ENCODE data around the gene POU2F2. TPM values are rescaled to one million over a fixed set of nuclear protein-coding genes. Genes with fewer than 3 reads are reported as not detected.
"Not testable (repeated sequence)": the region's sequence is repeated elsewhere in the genome, so short reads cannot be mapped to it uniquely, and the experiment has no call there.

POU2F2 gene
- total RNA-seq, 5 donors from 2014 or later (not counting 1 experiment from before 2014, with no cell fraction given): 27.9 to 71.7 (median 59.5) TPM

- DNase-seq (no peak), ATAC-seq (replicated peaks in 1 of 4) (no peak)
- Mint-ChIP-seq H3K4me1 (peaks cover 6 to 10% (median 7%) of the 10 kb centered on the region in 3 donors), H3K27ac (no peak overlapping the region), H3K9me3 (no peaks in the 10 kb centered on the region), H3K27me3 (peaks cover 0 to 2% of the 10 kb centered on the region in 2 donors), H3K36me3 (no peaks in the 10 kb centered on the region), H3K4me3 (no peak overlapping the region)
- ChIA-PET POLR2A (no interaction called here), CTCF (no interaction called here)
- Histone ChIP-seq H3K36me3 (ENCODE audit: control insufficient read depth in 2 of 2, extremely low read depth in 1 of 2, insufficient read depth in 1 of 2, low read length in 1 of 2) (no peaks in the 10 kb centered on the region), H3K4me1 (ENCODE audit: control insufficient read depth in 1 of 2, extremely low read depth in 1 of 2, insufficient read depth in 2 of 2, low read length in 2 of 2) (no peaks in the 10 kb centered on the region), H3K27me3 (replicated peaks in 1 of 2; ENCODE audit: control insufficient read depth in 2 of 2, extremely low read depth in 1 of 2, insufficient read depth in 2 of 2, low read length in 1 of 2) (peaks cover 0 to 5% of the 10 kb centered on the region in 2 experiments), H3K4me3 (ENCODE audit: control insufficient read depth in 1 of 2, extremely low read depth in 1 of 2, low read length in 1 of 2) (no peak overlapping the region), H3K9me3 (no peaks in the 10 kb centered on the region), H3K27ac (ENCODE audit: low read length) (no peak overlapping the region)
- WGBS (ENCODE audit: insufficient coverage): 85% methylated on average over 12 of the region's 14 CpGs
Observed at GRCh38 chr19:42051166-42052115, 80.8 kb downstream of the POU2F2 start.

- DNase-seq (peak in 1 of 35 experiments; percentile 21), ATAC-seq (replicated peaks in 1 of 4) (peak in 1 of 4 experiments; percentile 59)
- Histone ChIP-seq H3K36me3 (ENCODE audit: control insufficient read depth in 2 of 2, extremely low read depth in 1 of 2, insufficient read depth in 1 of 2, low read length in 1 of 2) (no peaks in the 10 kb centered on the region), H3K9me3 (no peaks in the 10 kb centered on the region), H3K4me1 (ENCODE audit: control insufficient read depth in 1 of 2, extremely low read depth in 1 of 2, insufficient read depth in 2 of 2, low read length in 2 of 2) (no peaks in the 10 kb centered on the region), H3K4me3 (ENCODE audit: control insufficient read depth in 1 of 2, extremely low read depth in 1 of 2, low read length in 1 of 2) (no peak overlapping the region), H3K27me3 (replicated peaks in 1 of 2; ENCODE audit: control insufficient read depth in 2 of 2, extremely low read depth in 1 of 2, insufficient read depth in 2 of 2, low read length in 1 of 2) (peaks cover 0 to 5% of the 10 kb centered on the region in 2 experiments), H3K27ac (ENCODE audit: low read length) (no peak overlapping the region)
- peaks cover 6 to 10% (median 7%) of the 10 kb centered on the region in 3 donors for H3K4me1 Mint-ChIP-seq
- H3K27ac Mint-ChIP-seq: peak overlapping the region; percentile 31 to 41
- 0% methylated on average over 1 of the region's 4 CpGs for WGBS (ENCODE audit: insufficient coverage)
- CTCF ChIA-PET: no interaction called here
- no peaks in the 10 kb centered on the region for H3K27me3 Mint-ChIP-seq
- H3K36me3 Mint-ChIP-seq: no peaks in the 10 kb centered on the region
- POLR2A ChIA-PET: no interaction called here
- H3K9me3 Mint-ChIP-seq: no peaks in the 10 kb centered on the region
- peak overlapping the region; percentile 48 to 72 (median 59) for H3K4me3 Mint-ChIP-seq
Observed at GRCh38 chr19:42048992-42049391, 83.3 kb downstream of the POU2F2 start.

GRCh38 chr19:42045575-42045974, 86.7 kb downstream of the POU2F2 start:
- 82% methylated on average over 6 of the region's 7 CpGs for WGBS (ENCODE audit: insufficient coverage)
- no peaks in the 10 kb centered on the region for H3K36me3 ChIP-seq (ENCODE audit: control insufficient read depth in 2 of 2, extremely low read depth in 1 of 2, insufficient read depth in 1 of 2, low read length in 1 of 2)
- H3K4me1 ChIP-seq (ENCODE audit: control insufficient read depth in 1 of 2, extremely low read depth in 1 of 2, insufficient read depth in 2 of 2, low read length in 2 of 2): no peaks in the 10 kb centered on the region
- Mint-ChIP-seq H3K4me1 (peaks cover 6 to 10% (median 7%) of the 10 kb centered on the region in 3 donors), H3K4me3 (no peak overlapping the region), H3K27me3 (no peaks in the 10 kb centered on the region), H3K27ac (no peak overlapping the region), H3K36me3 (no peaks in the 10 kb centered on the region), H3K9me3 (no peaks in the 10 kb centered on the region)
- H3K9me3 ChIP-seq: no peaks in the 10 kb centered on the region
- H3K4me3 ChIP-seq (ENCODE audit: control insufficient read depth in 1 of 2, extremely low read depth in 1 of 2, low read length in 1 of 2): no peak overlapping the region
- POLR2A ChIA-PET: no interaction called here
- ATAC-seq (replicated peaks in 1 of 4) (no peak), DNase-seq (no peak)
- CTCF ChIA-PET: no interaction called here
- H3K27me3 ChIP-seq (replicated peaks in 1 of 2; ENCODE audit: control insufficient read depth in 2 of 2, extremely low read depth in 1 of 2, insufficient read depth in 2 of 2, low read length in 1 of 2): peaks cover 0 to 15% of the 10 kb centered on the region in 2 experiments
- H3K27ac ChIP-seq (ENCODE audit: low read length): no peak overlapping the region

- H3K4me1 Mint-ChIP-seq: no peaks in the 10 kb centered on the region
- Histone ChIP-seq H3K36me3 (ENCODE audit: control insufficient read depth in 2 of 2, extremely low read depth in 1 of 2, insufficient read depth in 1 of 2, low read length in 1 of 2) (no peaks in the 10 kb centered on the region), H3K4me1 (ENCODE audit: control insufficient read depth in 1 of 2, extremely low read depth in 1 of 2, insufficient read depth in 2 of 2, low read length in 2 of 2) (no peaks in the 10 kb centered on the region), H3K9me3 (no peaks in the 10 kb centered on the region), H3K4me3 (ENCODE audit: control insufficient read depth in 1 of 2, extremely low read depth in 1 of 2, low read length in 1 of 2) (no peak overlapping the region), H3K27me3 (replicated peaks in 1 of 2; ENCODE audit: control insufficient read depth in 2 of 2, extremely low read depth in 1 of 2, insufficient read depth in 2 of 2, low read length in 1 of 2) (peaks cover 0 to 17% of the 10 kb centered on the region in 2 experiments), H3K27ac (ENCODE audit: low read length) (no peak overlapping the region)
- POLR2A ChIA-PET: no interaction called here
- H3K4me3 Mint-ChIP-seq: no peak overlapping the region
- 90% methylated on average over 27 of the region's 30 CpGs for WGBS (ENCODE audit: insufficient coverage)
- ATAC-seq (replicated peaks in 1 of 4) (no peak), DNase-seq (no peak)
- no peaks in the 10 kb centered on the region for H3K36me3 Mint-ChIP-seq
- CTCF ChIA-PET: no interaction called here
- no peaks in the 10 kb centered on the region for H3K9me3 Mint-ChIP-seq
- peaks cover 0 to 2% of the 10 kb centered on the region in 2 donors for H3K27me3 Mint-ChIP-seq
- no peak overlapping the region for H3K27ac Mint-ChIP-seq
Observed at GRCh38 chr19:42042455-42043170, 89.6 kb downstream of the POU2F2 start.

- H3K9me3 ChIP-seq; DNase-seq; H3K27me3 Mint-ChIP-seq; H3K4me1 ChIP-seq (ENCODE audit: control insufficient read depth in 1 of 2, extremely low read depth in 1 of 2, insufficient read depth in 2 of 2, low read length in 2 of 2); H3K27ac Mint-ChIP-seq; H3K27ac ChIP-seq (ENCODE audit: low read length); H3K4me1 Mint-ChIP-seq; H3K9me3 Mint-ChIP-seq; H3K36me3 Mint-ChIP-seq; POLR2A ChIA-PET; H3K4me3 ChIP-seq (ENCODE audit: control insufficient read depth in 1 of 2, extremely low read depth in 1 of 2, low read length in 1 of 2); H3K4me3 Mint-ChIP-seq; ATAC-seq (replicated peaks in 1 of 4); CTCF ChIA-PET; H3K36me3 ChIP-seq (ENCODE audit: control insufficient read depth in 2 of 2, extremely low read depth in 1 of 2, insufficient read depth in 1 of 2, low read length in 1 of 2): not testable (repeated sequence)
- H3K27me3 ChIP-seq (replicated peaks in 1 of 2; ENCODE audit: control insufficient read depth in 2 of 2, extremely low read depth in 1 of 2, insufficient read depth in 2 of 2, low read length in 1 of 2): peaks cover 0 to 17% of the 10 kb centered on the region in 2 experiments
- 59% methylated on average over 6 of the region's 9 CpGs for WGBS (ENCODE audit: insufficient coverage)
Observed at GRCh38 chr19:42040491-42040890, 91.8 kb downstream of the POU2F2 start.

- H3K27ac Mint-ChIP-seq: no peak overlapping the region
- POLR2A ChIA-PET: no interaction called here
- ATAC-seq (replicated peaks in 1 of 4): no peak
Observed at GRCh38 chr19:42040031-42040430, 92.2 kb downstream of the POU2F2 start.

More at GRCh38 chr19:42040031-42040430, 92.2 kb downstream of the POU2F2 start:
- no peaks in the 10 kb centered on the region for H3K9me3 Mint-ChIP-seq
- Histone ChIP-seq H3K36me3 (ENCODE audit: control insufficient read depth in 2 of 2, extremely low read depth in 1 of 2, insufficient read depth in 1 of 2, low read length in 1 of 2) (no peaks in the 10 kb centered on the region), H3K9me3 (no peaks in the 10 kb centered on the region), H3K27me3 (replicated peaks in 1 of 2; ENCODE audit: control insufficient read depth in 2 of 2, extremely low read depth in 1 of 2, insufficient read depth in 2 of 2, low read length in 1 of 2) (peaks cover 0 to 17% of the 10 kb centered on the region in 2 experiments), H3K4me3 (ENCODE audit: control insufficient read depth in 1 of 2, extremely low read depth in 1 of 2, low read length in 1 of 2) (no peak overlapping the region), H3K4me1 (ENCODE audit: control insufficient read depth in 1 of 2, extremely low read depth in 1 of 2, insufficient read depth in 2 of 2, low read length in 2 of 2) (no peaks in the 10 kb centered on the region), H3K27ac (ENCODE audit: low read length) (no peak overlapping the region)
- H3K4me1 Mint-ChIP-seq: no peaks in the 10 kb centered on the region
- peaks cover 0 to 2% of the 10 kb centered on the region in 2 donors for H3K27me3 Mint-ChIP-seq
- DNase-seq: no peak
- H3K36me3 Mint-ChIP-seq: no peaks in the 10 kb centered on the region
- CTCF ChIA-PET: interaction anchor here in 1 of 2 donors (0.6 kb wide), 1 partner anchor 70 kb away, joined by 4 read pairs; no protein-coding TSS in a partner anchor
- no peak overlapping the region for H3K4me3 Mint-ChIP-seq

Data from T-cell (primary cell).